H1 (cell line): Measurements from ENCODE around the gene GRAP. TPM values are rescaled to one million over a fixed set of nuclear protein-coding genes. Genes with fewer than 3 reads are reported as not detected.
A peak's percentile ranks its signal among the peaks of the same experiment; 100 is the strongest.

Experiments used
- CTCF ChIA-PET: fragments of 300-600 bp; sonication (Branson Sonifier 250); formaldehyde crosslinking; loops from one replicate; lab custom pipeline; 2021; ENCODE audit not compliant: partially characterized antibody; lab: Charles Lee
- POLR2A ChIA-PET: fragments of 300-600 bp; sonication (Branson Sonifier 250); formaldehyde crosslinking; loops from one replicate; lab custom pipeline; 2021; ENCODE audit warnings: inconsistent platforms; ENCODE audit not compliant: partially characterized antibody; lab: Charles Lee
- DNase-seq, 2 experiments: peaks; one replicate each; pipeline versions ENCODE4 v3.0.0 to v3.0.0-alpha.2; 2010 to 2022; ENCODE audit warnings: low spot score in 2 of 2, low read depth in 1 of 2, mixed read lengths in 1 of 2
- FAIRE-seq: peaks from 2 replicates; lab custom pipeline; 2011; peaks lifted over from hg19 to GRCh38; lab: Jason Lieb, UNC
- H2AFZ ChIP-seq: 2 replicates; pipeline ENCODE4 v1.8.1; 2012; ENCODE audit warnings: low read length, inconsistent platforms
- H2AK5ac ChIP-seq: 2 replicates; pipeline ENCODE4 v1.6.1; 2013; ENCODE audit warnings: low read depth, low read length
- H2BK120ac ChIP-seq: replicated peaks from 2 replicates; pipeline ENCODE3; 2013; ENCODE audit warnings: low read depth, low read length, inconsistent platforms
- H2BK12ac ChIP-seq: 2 replicates; pipeline ENCODE4 v1.6.1; 2013; ENCODE audit warnings: low read depth, low read length
- H2BK15ac ChIP-seq: 2 replicates; pipeline ENCODE4 v1.6.1; 2013; ENCODE audit warnings: low read length
- H2BK20ac ChIP-seq: 2 replicates; pipeline ENCODE4 v1.6.1; 2013; ENCODE audit warnings: low read length
- H2BK5ac ChIP-seq: 2 replicates; pipeline ENCODE4 v1.6.1; 2013; ENCODE audit warnings: low read depth, low read length
- H3K14ac ChIP-seq: 2 replicates; pipeline ENCODE4 v1.6.1; 2013; ENCODE audit warnings: inconsistent platforms; ENCODE audit not compliant: insufficient read length
- H3K18ac ChIP-seq: 2 replicates; pipeline ENCODE4 v1.6.1; 2013; ENCODE audit warnings: low read length; ENCODE audit errors: extremely low read depth
- H3K23ac ChIP-seq: 2 replicates; pipeline ENCODE4 v1.6.1; 2013; ENCODE audit warnings: inconsistent platforms; ENCODE audit not compliant: insufficient read length
- H3K23me2 ChIP-seq: 2 replicates; pipeline ENCODE4 v1.6.1; 2013; ENCODE audit warnings: low read depth, low read length
- H3K27ac ChIP-seq: 2 replicates; pipeline ENCODE4 v1.6.1; 2011; ENCODE audit warnings: low read depth, low read length, inconsistent platforms
- H3K27me3 ChIP-seq, 4 experiments: replicated peaks in 1 of 4; 1 replicate in 1 of 4; 2 replicates in 3 of 4; pipeline versions ENCODE4 v1.6.1 to v1.8.1; 2011 to 2013; ENCODE audit warnings: low read length in 3 of 4, mild to moderate bottlenecking in 3 of 4, inconsistent platforms in 2 of 4, mixed read lengths in 2 of 4, moderate library complexity in 1 of 4; ENCODE audit not compliant: control insufficient read depth in 3 of 4, insufficient read depth in 3 of 4; ENCODE audit errors: extremely low read depth in 1 of 4
- H3K36me3 ChIP-seq, 4 experiments: 2 replicates each; pipeline versions ENCODE4 v1.6.1 to v1.8.1; 2011 to 2013; ENCODE audit warnings: mild to moderate bottlenecking in 4 of 4, low read length in 3 of 4, moderate library complexity in 2 of 4, control low read depth in 1 of 4, inconsistent platforms in 1 of 4; ENCODE audit not compliant: insufficient read depth in 4 of 4, control insufficient read depth in 2 of 4
- H3K4ac ChIP-seq: replicated peaks from 2 replicates; pipeline ENCODE3; 2013; ENCODE audit warnings: low read length, low read depth, mixed read lengths, inconsistent platforms; ENCODE audit not compliant: insufficient read length
- H3K4me1 ChIP-seq, 4 experiments: replicated peaks in 1 of 4; 1 replicate in 1 of 4; 2 replicates in 3 of 4; pipeline versions ENCODE4 v1.6.1 to v1.8.1; 2011 to 2013; ENCODE audit warnings: low read length in 3 of 4, inconsistent platforms in 2 of 4, mixed read lengths in 1 of 4; ENCODE audit not compliant: insufficient read depth in 4 of 4, control insufficient read depth in 3 of 4
- H3K4me2 ChIP-seq, 2 experiments: 2 replicates each; pipeline versions ENCODE4 v1.6.1 to v1.8.1; 2011 to 2013; ENCODE audit warnings: low read depth in 2 of 2, low read length in 2 of 2, control low read depth in 1 of 2, inconsistent platforms in 1 of 2, mild to moderate bottlenecking in 1 of 2; ENCODE audit not compliant: insufficient read depth in 1 of 2
- H3K4me3 ChIP-seq, 4 experiments: fragments of 200-600, 300-600 bp in 1 of 4; sonication (generic), shearing (Covaris generic), sonication (Bioruptor Twin) in 1 of 4; 2 replicates each; pipeline versions ENCODE4 v1.5.1 to v1.8.1; 2011 to 2016; ENCODE audit warnings: low read length in 4 of 4, low read depth in 3 of 4, control low read depth in 2 of 4, inconsistent platforms in 2 of 4, mild to moderate bottlenecking in 2 of 4, mixed read lengths in 1 of 4, moderate library complexity in 1 of 4; ENCODE audit not compliant: insufficient read depth in 2 of 4; ENCODE audit errors: extremely low read depth in 1 of 4
- H3K56ac ChIP-seq: replicated peaks from 2 replicates; pipeline ENCODE3; 2013; ENCODE audit warnings: low read depth, mild to moderate bottlenecking, mixed read lengths, low read length, inconsistent platforms; ENCODE audit not compliant: insufficient read length
- H3K79me1 ChIP-seq: 2 replicates; pipeline ENCODE4 v1.6.1; 2013; ENCODE audit warnings: low read depth, low read length, control low read depth
- H3K79me2 ChIP-seq, 2 experiments: 2 replicates each; pipeline versions ENCODE4 v1.6.1 to v1.8.1; 2012 to 2013; ENCODE audit warnings: low read length in 2 of 2, mild to moderate bottlenecking in 2 of 2, inconsistent platforms in 1 of 2; ENCODE audit not compliant: insufficient read depth in 2 of 2, control insufficient read depth in 1 of 2
- H3K9ac ChIP-seq, 4 experiments: replicated peaks in 1 of 4; 1 replicate in 1 of 4; 2 replicates in 3 of 4; pipeline versions ENCODE4 v1.6.1 to v1.8.1; 2011 to 2013; ENCODE audit warnings: low read depth in 3 of 4, low read length in 3 of 4, control low read depth in 2 of 4, mild to moderate bottlenecking in 2 of 4, moderate library complexity in 2 of 4, inconsistent platforms in 1 of 4; ENCODE audit errors: extremely low read depth in 1 of 4
- H3K9me3 ChIP-seq, 2 experiments: 2 replicates each; pipeline versions ENCODE4 v1.6.1 to v1.8.1; 2012 to 2013; ENCODE audit warnings: mild to moderate bottlenecking in 2 of 2, moderate library complexity in 2 of 2, control low read depth in 1 of 2, inconsistent platforms in 1 of 2, low read depth in 1 of 2, low read length in 1 of 2, mixed read lengths in 1 of 2; ENCODE audit not compliant: insufficient read depth in 2 of 2
- H4K20me1 ChIP-seq, 2 experiments: replicated peaks in 1 of 2; 2 replicates each; pipeline versions ENCODE3 to v1.8.1; 2011 to 2013; ENCODE audit warnings: inconsistent platforms in 2 of 2, low read length in 2 of 2, mild to moderate bottlenecking in 1 of 2; ENCODE audit not compliant: insufficient read depth in 2 of 2, control insufficient read depth in 1 of 2
- H4K5ac ChIP-seq: 2 replicates; pipeline ENCODE4 v1.6.1; 2013; ENCODE audit warnings: low read length, low read depth, mixed read lengths, inconsistent platforms; ENCODE audit not compliant: insufficient read length
- H4K8ac ChIP-seq: 2 replicates; pipeline ENCODE4 v1.8.0; 2013; ENCODE audit warnings: mild to moderate bottlenecking, moderate library complexity, low read length, inconsistent platforms; ENCODE audit not compliant: insufficient read depth; ENCODE audit errors: extremely low read depth
- H4K91ac ChIP-seq: replicated peaks from 2 replicates; pipeline ENCODE3; 2013; ENCODE audit warnings: low read length, mixed read lengths, inconsistent platforms; ENCODE audit not compliant: insufficient read length
- CBX5 ChIP-seq: fragments of 300-800, 300-1000 bp; sonication (generic); IDR thresholded peaks from 2 replicates; pipeline ENCODE4 v1.7.1; 2016; ENCODE audit warnings: antibody characterized with exemption, low read length, low read depth
- CHD2 ChIP-seq: IDR thresholded peaks from 2 replicates; pipeline ENCODE4 v1.6.1; 2012; ENCODE audit warnings: low read length, improper control_type of control experiment
- HDAC2 ChIP-seq, 2 experiments: fragments of 300-600 bp in 1 of 2; sonication (generic) in 1 of 2; IDR thresholded peaks; 2 replicates each; pipeline ENCODE4 v1.6.1; 2011 to 2012; ENCODE audit warnings: low read depth in 2 of 2, low read length in 2 of 2, mild to moderate bottlenecking in 2 of 2, moderate library complexity in 2 of 2, borderline replicate concordance in 1 of 2, inconsistent platforms in 1 of 2
- POLR2AphosphoS5 ChIP-seq: IDR thresholded peaks from 2 replicates; pipeline ENCODE4 v1.6.1; 2011; ENCODE audit warnings: low read depth, low read length
- RAD21 ChIP-seq, 2 experiments: IDR thresholded peaks in 1 of 2; conservative IDR thresholded peaks in 1 of 2; 2 replicates each; pipeline ENCODE4 v1.6.1; 2011; ENCODE audit warnings: low read depth in 2 of 2, low read length in 2 of 2, improper control_type of control experiment in 1 of 2, inconsistent platforms in 1 of 2, mild to moderate bottlenecking in 1 of 2, moderate library complexity in 1 of 2
- SAP30 ChIP-seq: fragments of 300-600 bp; sonication (generic); IDR thresholded peaks from 2 replicates; pipeline ENCODE4 v1.7.1; 2012; ENCODE audit warnings: low read length, moderate library complexity, mild to moderate bottlenecking, inconsistent platforms; ENCODE audit not compliant: insufficient read depth, insufficient replicate concordance
- SUZ12 ChIP-seq: fragments of 200-600 bp; sonication (generic); IDR thresholded peaks from 2 replicates; pipeline ENCODE4 v1.6.1; 2012; ENCODE audit warnings: mild to moderate bottlenecking, inconsistent platforms, low read length, moderate library complexity, mixed read lengths
- TBP ChIP-seq: IDR thresholded peaks from 2 replicates; pipeline ENCODE4 v1.6.1; 2011; ENCODE audit warnings: low read depth, low read length, improper control_type of control experiment
- WGBS, 2 experiments: shearing (Covaris generic) in 1 of 2; methylation state at CpG; one replicate each; pipeline versions ENCODE4 v1.1.6 to v1.1.7; 2013 to 2015; ENCODE audit warnings: low lambda C conversion rate in 2 of 2, mixed read lengths in 2 of 2, inconsistent platforms in 1 of 2, low coverage in 1 of 2, missing lambda C conversion rate in 1 of 2; ENCODE audit not compliant: insufficient replicate concordance in 2 of 2, insufficient coverage in 1 of 2, insufficient read length in 1 of 2; ENCODE audit errors: extremely low coverage in 1 of 2, missing lambda C conversion rate in 1 of 2; 5-methylcytosine and 5-hydroxymethylcytosine counted together
- polyA plus RNA-seq, 7 experiments: library from polyadenylated mRNA; depleted of rRNA in 3 of 7; stranded (reverse) in 5 of 7; unstranded in 2 of 7; fragments of >200 nt in 5 of 7; fragments of 200-250 nt in 2 of 7; gene quantifications; 1 replicate in 5 of 7; 2 replicates in 1 of 7; 4 replicates in 1 of 7; pipeline versions ENCODE4 v1.2.1 to v1.2.3, GENCODE V29; 2011 to 2013; ENCODE audit warnings: missing spikeins in 2 of 7, mixed read lengths in 2 of 7
- total RNA-seq: library from RNA; stranded (reverse); fragmentation: NEBNext Ultra II Directional; extraction: Animal tissue kit (Norgen Biotek cat#: 25700); gene quantifications from 2 replicates; pipeline ENCODE4 v1.2.1, GENCODE V29; 2021
- TF ChIP-seq, protein P1 (sequence below): IDR thresholded peaks from 2 replicates; pipeline ENCODE4 v1.6.1; 2011; ENCODE audit warnings: low read depth, mild to moderate bottlenecking, low read length; ENCODE audit not compliant: insufficient read depth

The GRAP gene
- total and polyA plus RNA-seq, 2 of the 8 experiments (the other 6 are each of a cell fraction or from before 2014, with no cell fraction given): 0.18 to 0.24 TPM

DNA sequence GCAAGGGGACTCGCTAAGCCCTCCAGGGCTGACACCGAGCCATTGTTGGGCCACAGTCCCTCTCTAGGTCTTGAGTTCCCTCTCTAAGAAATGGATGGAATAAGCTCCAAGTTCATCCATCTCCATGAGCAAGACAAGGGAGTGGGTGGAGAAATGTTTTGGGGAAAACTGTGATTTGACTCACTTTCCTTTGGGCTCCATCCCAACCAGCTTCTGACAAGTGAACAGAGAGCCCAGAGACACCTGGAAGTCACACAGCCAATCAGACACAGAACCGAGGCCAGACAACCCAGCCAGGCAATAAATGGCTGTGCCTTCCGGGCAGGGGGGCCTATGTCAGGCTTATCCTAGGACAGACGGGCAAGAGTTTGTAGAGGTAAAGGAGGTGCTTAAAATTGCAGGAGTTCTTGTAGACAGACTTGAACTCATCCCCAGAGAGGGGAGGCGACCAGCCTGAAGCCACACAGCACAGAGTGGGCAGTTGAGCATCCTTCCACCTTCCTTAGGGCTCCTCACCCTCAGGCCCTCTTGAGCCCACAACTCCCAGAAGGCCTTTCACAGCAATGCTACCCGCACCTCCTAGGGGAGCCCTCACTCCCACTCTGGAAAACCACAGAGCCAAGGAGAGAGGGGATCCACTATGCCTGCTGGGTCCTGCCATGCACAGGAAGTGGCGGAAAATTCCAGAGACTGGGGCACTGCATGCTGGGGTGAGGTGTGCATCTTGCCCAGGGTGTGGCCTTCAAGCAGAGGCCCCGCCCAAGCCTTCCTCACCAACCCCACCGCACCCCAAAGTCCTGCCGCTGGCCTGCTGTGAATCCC is 32.7 kb downstream of the GRAP start:
- Histone ChIP-seq H2BK15ac (no peak overlapping the region), H3K79me1 (no peaks in the 10 kb centered on the region), H2AFZ (no peak overlapping the region), H3K18ac (no peak overlapping the region), H2AK5ac (no peak overlapping the region), H2BK20ac (no peak overlapping the region), H3K4me1 (peaks cover 0 to 3% (median 2%) of the 10 kb centered on the region in 4 experiments; a peak in 3 of 7 replicates), H3K4ac (no peak overlapping the region), H3K9me3 (no peaks in the 10 kb centered on the region), H2BK12ac (0 out of 2 replicates have a peak overlapping the region, but pooled peaks have one; percentile 50), H3K4me2 (no peak overlapping the region), H3K23ac (no peak overlapping the region), H3K23me2 (no peaks in the 10 kb centered on the region), H3K27ac (no peak overlapping the region), H4K5ac (no peak overlapping the region), H3K9ac (no peak overlapping the region), H3K36me3 (no peaks in the 10 kb centered on the region), H4K91ac (no peak overlapping the region), H3K14ac (no peak overlapping the region), H3K4me3 (no peak overlapping the region), H4K8ac (0 out of 2 replicates have a peak overlapping the region, but pooled peaks have one; percentile 57), H3K27me3 (no peaks in the 10 kb centered on the region; a peak in 1 of 7 replicates), H3K79me2 (no peaks in the 10 kb centered on the region), H3K56ac (no peak overlapping the region), H2BK120ac (no peak overlapping the region), H4K20me1 (no peaks in the 10 kb centered on the region), H2BK5ac (no peak overlapping the region)
- WGBS, 2 experiments: 88% methylated on average over 11 of the region's 11 CpGs; no CpG with 5 or more reads in 1 of the 2 experiments
- DNase-seq (no peak), FAIRE-seq (no peak)
- POLR2A ChIA-PET: interaction anchor here (1.4 kb wide), 1 partner anchor 10 kb away, joined by 3 read pairs; the partner anchor contains the start of gene FAM83G
- CTCF ChIA-PET: interaction anchor here (1.3 kb wide), 2 partner anchors 9 to 10 kb away, joined by 3 to 4 read pairs; no protein-coding TSS in a partner anchor
- TF ChIP-seq RAD21 (IDR thresholded peaks at IDR 0.05 in 1 of 2, conservative IDR thresholded peaks at IDR 0.05 in 1 of 2; ENCODE audit: low read depth in 2 of 2, low read length in 2 of 2) (no peak), TBP (no peak), CBX5 (no peak), HDAC2 (IDR thresholded peaks at IDR 0.05; ENCODE audit: borderline replicate concordance in 1 of 2, low read depth in 2 of 2, low read length in 2 of 2) (no peak), SAP30 (no peak), CHD2 (no peak), POLR2AphosphoS5 (no peak), SUZ12 (no peak)
- TF ChIP-seq, protein P1, sequence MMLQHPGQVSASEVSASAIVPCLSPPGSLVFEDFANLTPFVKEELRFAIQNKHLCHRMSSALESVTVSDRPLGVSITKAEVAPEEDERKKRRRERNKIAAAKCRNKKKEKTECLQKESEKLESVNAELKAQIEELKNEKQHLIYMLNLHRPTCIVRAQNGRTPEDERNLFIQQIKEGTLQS: no peak
